GM23338 (cell line): ENCODE data around the gene MNX1. TPM values are rescaled to one million over a fixed set of nuclear protein-coding genes. Genes with fewer than 3 reads are reported as not detected.

Experiments used
- ATAC-seq: fragments of 200-7000 bp; cut with Tn5 transposase; 3 replicates; pipeline ENCODE4 v1.9.1; 2020
- DNase-seq: peaks from one replicate; pipeline ENCODE4 v3.0.0-alpha.2; 2015; ENCODE audit warnings: low spot score
- H2AFZ ChIP-seq: fragments of 200-600 bp; sonication (generic); 2 replicates; pipeline ENCODE4 v1.8.0; 2016; ENCODE audit warnings: antibody characterized with exemption, mild to moderate bottlenecking, moderate library complexity
- H3F3A ChIP-seq: fragments of 200-600 bp; sonication (generic); replicated peaks from 2 replicates; pipeline ENCODE4 v1.8.0; 2017; ENCODE audit warnings: antibody characterized with exemption, mixed run types, low read depth
- H3K27ac ChIP-seq: fragments of 200-600 bp; sonication (generic); 2 replicates; pipeline ENCODE4 v1.6.1; 2016; ENCODE audit warnings: low read depth
- H3K27me3 ChIP-seq: fragments of 200-600 bp; sonication (generic); 2 replicates; pipeline ENCODE4 v1.8.0; 2016; ENCODE audit warnings: mild to moderate bottlenecking, mixed run types, moderate library complexity; ENCODE audit not compliant: insufficient read depth
- H3K36me3 ChIP-seq: fragments of 200-600 bp; sonication (generic); 2 replicates; pipeline ENCODE4 v1.8.0; 2016; ENCODE audit warnings: mild to moderate bottlenecking; ENCODE audit not compliant: insufficient read depth
- H3K4me1 ChIP-seq: fragments of 200-600 bp; sonication (generic); 2 replicates; pipeline ENCODE4 v1.8.0; 2016; ENCODE audit warnings: mild to moderate bottlenecking, moderate library complexity; ENCODE audit not compliant: insufficient read depth
- H3K4me2 ChIP-seq: fragments of 200-600 bp; sonication (generic); 2 replicates; pipeline ENCODE4 v1.7.1; 2017; ENCODE audit warnings: mixed run types
- H3K4me3 ChIP-seq: fragments of 200-600 bp; sonication (generic); 2 replicates; pipeline ENCODE4 v1.6.1; 2016; ENCODE audit warnings: mixed run types
- H3K79me2 ChIP-seq: fragments of 200-600 bp; sonication (generic); replicated peaks from 2 replicates; pipeline ENCODE4 v1.8.0; 2017; ENCODE audit warnings: mild to moderate bottlenecking; ENCODE audit not compliant: insufficient read depth
- H3K9me2 ChIP-seq: fragments of 200-600 bp; sonication (generic); 2 replicates; pipeline ENCODE4 v1.8.0; 2017; ENCODE audit not compliant: insufficient read depth
- H4K20me1 ChIP-seq: fragments of 200-600 bp; sonication (generic); replicated peaks from 2 replicates; pipeline ENCODE4 v1.8.0; 2017; ENCODE audit warnings: mild to moderate bottlenecking; ENCODE audit not compliant: insufficient read depth
- H3K27ac Mint-ChIP-seq: 2 replicates; pipeline ENCODE4 v1.8.0; 2020; ENCODE audit warnings: inconsistent platforms, mild to moderate bottlenecking, moderate library complexity, mixed read lengths
- H3K27me3 Mint-ChIP-seq: 3 replicates; pipeline ENCODE4 v1.8.0; 2022; ENCODE audit warnings: low read depth, mild to moderate bottlenecking, moderate library complexity, mixed read lengths, inconsistent platforms; ENCODE audit not compliant: insufficient read depth, poor library complexity
- H3K36me3 Mint-ChIP-seq: 3 replicates; pipeline ENCODE4 v1.8.0; 2021; ENCODE audit warnings: low read depth, mild to moderate bottlenecking, inconsistent platforms, moderate library complexity, mixed read lengths
- H3K4me1 Mint-ChIP-seq: 3 replicates; pipeline ENCODE4 v1.8.0; 2020; ENCODE audit warnings: mild to moderate bottlenecking, inconsistent platforms, mixed read lengths
- H3K4me3 Mint-ChIP-seq: 3 replicates; pipeline ENCODE4 v1.8.0; 2021; ENCODE audit warnings: moderate library complexity, mild to moderate bottlenecking, inconsistent platforms, mixed read lengths
- H3K9me3 Mint-ChIP-seq: 3 replicates; pipeline ENCODE4 v1.8.0; 2020; ENCODE audit warnings: moderate library complexity, mild to moderate bottlenecking, inconsistent platforms, mixed read lengths
- CREB1 ChIP-seq: fragments of 250-450 bp; sonication (Bioruptor Pico); IDR thresholded peaks from 2 replicates; pipeline ENCODE4 v1.5.0; 2020; ENCODE audit warnings: low read depth, mild to moderate bottlenecking, moderate library complexity
- CTCF ChIP-seq, 2 experiments: fragments of 200-600 bp in 1 of 2; sonication (generic) in 1 of 2; conservative IDR thresholded peaks; 2 replicates each; pipeline versions ENCODE4 v1.5.1 to v1.6.1; 2016 to 2017; ENCODE audit warnings: antibody characterized with exemption in 2 of 2, low read depth in 2 of 2, mild to moderate bottlenecking in 2 of 2, moderate library complexity in 1 of 2
- ETS1 ChIP-seq: IDR thresholded peaks from 2 replicates; pipeline ENCODE4 v1.6.1; 2016; ENCODE audit warnings: antibody characterized with exemption
- EZH2 ChIP-seq: fragments of 200-600 bp; sonication (generic); IDR thresholded peaks from one replicate; pipeline ENCODE4 v1.8.0; 2017; ENCODE audit warnings: antibody characterized with exemption, mild to moderate bottlenecking, low read depth; ENCODE audit not compliant: unreplicated experiment
- EZH2phosphoT487 ChIP-seq: fragments of 200-600 bp; sonication (generic); IDR thresholded peaks from one replicate; pipeline ENCODE4 v1.8.1; 2018; ENCODE audit warnings: antibody characterized with exemption; ENCODE audit not compliant: unreplicated experiment
- JUNB ChIP-seq: IDR thresholded peaks from one replicate; pipeline ENCODE4 v1.6.1; 2016; ENCODE audit warnings: antibody characterized with exemption; ENCODE audit not compliant: unreplicated experiment
- NANOG ChIP-seq: IDR thresholded peaks from 2 replicates; pipeline ENCODE4 v1.6.1; 2016; ENCODE audit warnings: antibody characterized with exemption, borderline replicate concordance
- POLR2AphosphoS5 ChIP-seq: IDR thresholded peaks from 2 replicates; pipeline ENCODE4 v1.6.1; 2016; ENCODE audit warnings: antibody characterized with exemption, low read depth
- REST ChIP-seq: IDR thresholded peaks from one replicate; pipeline ENCODE4 v1.6.1; 2018; ENCODE audit warnings: antibody characterized with exemption; ENCODE audit not compliant: unreplicated experiment
- STAT1 ChIP-seq: IDR thresholded peaks from one replicate; pipeline ENCODE4 v1.6.1; 2016; ENCODE audit warnings: antibody characterized with exemption; ENCODE audit not compliant: unreplicated experiment
- ZNF114 ChIP-seq: fragments of 250-450 bp; sonication (Bioruptor Pico); IDR thresholded peaks from 2 replicates; pipeline ENCODE4 v1.5.0; 2020; ENCODE audit warnings: mild to moderate bottlenecking, moderate library complexity
- ZNF331 ChIP-seq: fragments of 250-450 bp; sonication (Bioruptor Pico); IDR thresholded peaks from 2 replicates; pipeline ENCODE4 v1.5.0; 2020; ENCODE audit warnings: low read depth, mild to moderate bottlenecking, moderate library complexity
- ZNF462 ChIP-seq: fragments of 250-450 bp; sonication (Bioruptor Pico); IDR thresholded peaks from 2 replicates; pipeline ENCODE4 v1.5.0; 2020; ENCODE audit warnings: mild to moderate bottlenecking, moderate library complexity
- polyA plus RNA-seq: library from polyadenylated mRNA; unstranded; fragments of >200 nt; fragmentation: Nextera tagmentation; extraction: Ambion mirVana; gene quantifications from 2 replicates; pipeline ENCODE4 v1.2.1, GENCODE V29; 2016
- total RNA-seq: library from RNA; depleted of rRNA; stranded (reverse); fragments of >200 nt; shearing (Covaris generic); gene quantifications from 2 replicates; pipeline ENCODE4 v1.2.3, GENCODE V29; 2014

Gene MNX1
- total and polyA plus RNA-seq, 2 experiments from 2014 or later = 0.14 to 0.24 TPM

GRCh38 chr7:157028199-157028903, 17.9 kb upstream of the MNX1 start:
- no peaks in the 10 kb centered on the region for H3K4me1 Mint-ChIP-seq

More at GRCh38 chr7:157028199-157028903, 17.9 kb upstream of the MNX1 start:
- no peak for ATAC-seq
- 0 out of 2 replicates have a peak, but pooled peaks cover 1% of the 10 kb centered on the region for H3K4me1 ChIP-seq
- H3K4me3 ChIP-seq = no peak overlapping the region
- no peak for TF ChIP-seq STAT1
- TF ChIP-seq JUNB = no peak
- TF ChIP-seq CTCF (conservative IDR thresholded peaks at IDR 0.05; ENCODE audit: low read depth in 2 of 2) = no peak
- TF ChIP-seq ETS1 = no peak
- TF ChIP-seq NANOG = no peak
- TF ChIP-seq EZH2phosphoT487 = no peak
- no peak for TF ChIP-seq ZNF462 (CRISPR knock-in tag)
- no peak for TF ChIP-seq ZNF114
- no peak for TF ChIP-seq REST
- TF ChIP-seq CREB1 = no peak
- no peak for TF ChIP-seq POLR2AphosphoS5
- TF ChIP-seq ZNF331 (CRISPR knock-in tag) = no peak
- TF ChIP-seq EZH2 = no peak
- no peak for DNase-seq
- Mint-ChIP-seq H3K4me3 (no peak overlapping the region), H3K27me3 (peaks cover 49% of the 10 kb centered on the region), H3K27ac (no peak overlapping the region), H3K9me3 (no peaks in the 10 kb centered on the region; the same call in 2 of the 3 replicates), H3K36me3 (no peaks in the 10 kb centered on the region)
- H3F3A ChIP-seq = no peaks in the 10 kb centered on the region
- H3K27ac ChIP-seq = no peak overlapping the region
- no peak overlapping the region for H3K4me2 ChIP-seq
- H3K27me3 ChIP-seq = peaks cover 44% of the 10 kb centered on the region
- no peak overlapping the region for H2AFZ ChIP-seq
- no peaks in the 10 kb centered on the region for H3K36me3 ChIP-seq
- no peaks in the 10 kb centered on the region for H3K9me2 ChIP-seq
- H3K79me2 ChIP-seq = no peaks in the 10 kb centered on the region
- H4K20me1 ChIP-seq = peaks cover 5% of the 10 kb centered on the region; the same call in 1 of the 2 replicates
